GM18526 (cell line): Measurements from ENCODE around the gene CADM1.

ENCODE experiments used
- POLR2A ChIP-seq: IDR thresholded peaks from 3 replicates; pipeline ENCODE4 v1.6.1; 2011; ENCODE audit not compliant: insufficient read length; ENCODE audit errors: extremely low read depth

The CADM1 gene

DNA sequence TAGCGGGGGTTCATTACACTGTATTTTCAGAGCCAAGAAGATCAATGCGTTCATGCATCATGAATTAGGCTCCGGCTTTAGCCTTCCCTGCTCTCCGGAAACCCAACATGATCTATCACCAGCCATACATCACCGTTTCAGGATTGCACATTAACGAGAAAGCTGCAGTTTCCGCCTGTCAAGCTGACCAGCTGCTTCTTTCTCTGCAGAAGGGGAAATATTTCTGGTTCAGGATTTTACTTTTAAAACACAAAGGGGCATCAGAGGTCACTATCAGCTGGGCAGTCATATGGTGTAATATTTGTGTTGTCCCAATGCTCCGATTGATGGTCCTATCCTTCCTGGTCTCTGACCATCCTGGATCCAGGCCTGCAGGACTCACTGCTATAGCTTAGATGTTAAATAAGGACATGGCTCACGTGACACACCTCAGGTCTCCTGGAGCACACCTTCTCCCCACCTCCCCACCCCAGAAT lies 21.4 kb upstream of the CADM1 start:
- TF ChIP-seq POLR2A, result no peak

DNA sequence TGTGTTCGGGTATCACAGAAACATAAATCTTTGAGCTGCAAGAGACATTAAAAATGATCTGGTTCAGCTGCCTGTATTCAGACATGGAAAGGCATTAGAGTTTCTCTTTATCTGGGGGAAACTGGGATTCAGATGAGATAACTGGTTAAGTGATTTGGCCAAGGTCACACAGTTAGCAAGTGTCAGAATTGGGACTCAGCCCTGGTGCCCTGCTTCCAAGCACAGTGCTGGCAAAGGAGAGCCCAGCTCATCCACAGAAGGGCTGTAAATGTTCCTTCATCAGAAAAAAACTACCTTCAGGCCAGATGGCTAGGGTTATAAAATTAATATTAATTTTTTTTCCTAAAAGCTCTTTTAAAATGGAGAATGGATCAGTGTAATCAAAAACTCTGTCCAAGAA lies 20.4 kb upstream of the CADM1 start:
- TF ChIP-seq POLR2A, result no peak

DNA sequence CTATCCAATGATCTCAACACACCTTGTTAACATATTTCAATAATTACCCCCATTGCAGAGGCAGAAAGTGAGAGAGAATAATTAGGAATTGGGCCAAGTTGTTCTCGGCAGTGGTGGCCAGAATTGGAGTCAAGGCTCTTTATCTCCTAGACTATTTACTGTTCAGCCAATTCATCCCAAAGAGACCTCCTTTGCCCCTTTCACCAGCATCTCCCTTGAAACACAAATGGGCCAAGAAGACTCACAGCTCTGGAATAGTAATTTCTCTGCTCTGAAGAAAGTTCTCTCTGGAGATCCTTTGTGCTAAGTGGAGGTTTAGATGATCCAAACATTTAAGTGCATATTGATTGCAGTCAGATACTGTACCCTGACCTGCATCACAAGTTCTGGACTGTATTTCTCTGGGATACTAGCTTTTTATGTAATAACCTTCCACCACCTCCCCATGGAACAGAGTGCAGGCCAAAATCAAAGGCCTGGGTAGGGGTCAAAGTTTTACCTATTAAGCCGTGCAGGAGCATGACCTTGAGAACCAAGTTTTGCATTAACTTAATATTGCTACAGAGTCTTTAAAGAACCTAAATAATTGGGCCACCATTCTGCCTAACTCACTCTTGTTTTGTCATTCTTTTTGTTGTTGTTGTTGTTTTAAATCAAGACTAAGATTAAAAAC lies 19.6 kb upstream of the CADM1 start:
- no peak for TF ChIP-seq POLR2A

DNA sequence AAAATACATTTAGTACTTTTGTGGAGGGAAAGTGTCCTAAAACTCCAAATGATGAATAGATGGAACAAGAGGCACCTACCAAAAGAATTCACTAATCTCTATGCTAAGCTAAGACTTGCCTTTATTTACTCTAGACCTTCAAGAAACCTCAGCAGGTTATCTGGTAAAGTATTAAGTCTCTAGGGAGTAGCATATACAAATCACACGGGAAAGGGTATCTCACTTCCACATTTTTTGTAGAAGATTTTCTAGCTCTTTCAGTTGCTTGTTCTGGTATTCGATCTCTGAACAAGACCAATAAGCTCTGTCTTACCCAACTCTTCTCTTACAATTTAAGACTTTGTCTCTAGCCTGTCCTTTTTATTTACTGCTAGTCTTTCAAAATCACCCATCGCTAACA lies 18.1 kb upstream of the CADM1 start:
- no peak for TF ChIP-seq POLR2A

DNA sequence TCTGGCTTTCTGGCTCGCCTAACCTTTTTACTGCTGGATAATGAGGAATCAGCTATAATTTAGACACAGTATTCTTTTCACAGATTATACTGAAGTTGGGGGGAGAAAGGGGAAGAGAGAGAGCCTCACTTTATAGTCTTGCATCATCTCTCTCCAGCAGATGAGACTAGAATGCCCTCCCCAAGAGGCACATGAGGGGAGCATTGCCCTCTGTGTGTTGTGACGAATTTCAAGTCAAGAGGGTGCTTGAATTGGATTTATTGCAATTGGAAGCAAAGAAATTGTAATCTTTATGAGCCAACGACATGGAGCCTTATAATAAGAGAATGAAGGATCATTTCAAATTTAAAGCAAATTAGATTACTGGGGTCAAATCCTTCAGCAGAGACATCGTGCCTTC lies 17.6 kb upstream of the CADM1 start:
- no peak for TF ChIP-seq POLR2A

DNA sequence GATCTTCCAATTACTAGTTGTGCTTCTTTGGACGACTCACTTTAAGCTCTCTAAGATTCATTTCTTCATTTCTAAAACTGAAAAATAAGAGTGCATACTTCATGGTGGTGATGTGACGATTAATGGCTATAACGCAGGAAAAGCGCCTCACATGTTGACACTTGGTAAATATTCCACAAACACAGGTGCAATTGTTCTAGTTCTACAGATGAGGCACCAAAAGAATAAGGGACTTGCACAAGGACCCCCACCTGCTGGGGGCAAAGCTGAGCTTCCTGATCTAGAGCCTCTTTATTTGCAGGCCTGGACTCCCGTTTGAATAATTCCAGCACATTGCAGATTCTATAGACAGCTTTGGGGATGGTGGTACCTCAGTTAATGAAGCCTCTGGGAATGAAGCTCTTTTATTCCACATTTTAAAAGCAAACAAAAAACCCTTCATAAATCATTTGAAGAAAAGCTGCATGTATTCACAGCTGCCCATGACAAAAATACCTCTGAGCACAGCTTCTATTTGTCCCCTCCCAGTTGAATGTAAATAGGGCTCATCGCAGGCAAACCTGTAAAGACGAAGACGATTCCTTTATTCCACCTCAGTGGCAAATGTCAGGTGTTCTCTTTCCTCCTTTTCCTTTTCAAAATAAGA lies 14.9 kb upstream of the CADM1 start:
- TF ChIP-seq POLR2A, result no peak

DNA sequence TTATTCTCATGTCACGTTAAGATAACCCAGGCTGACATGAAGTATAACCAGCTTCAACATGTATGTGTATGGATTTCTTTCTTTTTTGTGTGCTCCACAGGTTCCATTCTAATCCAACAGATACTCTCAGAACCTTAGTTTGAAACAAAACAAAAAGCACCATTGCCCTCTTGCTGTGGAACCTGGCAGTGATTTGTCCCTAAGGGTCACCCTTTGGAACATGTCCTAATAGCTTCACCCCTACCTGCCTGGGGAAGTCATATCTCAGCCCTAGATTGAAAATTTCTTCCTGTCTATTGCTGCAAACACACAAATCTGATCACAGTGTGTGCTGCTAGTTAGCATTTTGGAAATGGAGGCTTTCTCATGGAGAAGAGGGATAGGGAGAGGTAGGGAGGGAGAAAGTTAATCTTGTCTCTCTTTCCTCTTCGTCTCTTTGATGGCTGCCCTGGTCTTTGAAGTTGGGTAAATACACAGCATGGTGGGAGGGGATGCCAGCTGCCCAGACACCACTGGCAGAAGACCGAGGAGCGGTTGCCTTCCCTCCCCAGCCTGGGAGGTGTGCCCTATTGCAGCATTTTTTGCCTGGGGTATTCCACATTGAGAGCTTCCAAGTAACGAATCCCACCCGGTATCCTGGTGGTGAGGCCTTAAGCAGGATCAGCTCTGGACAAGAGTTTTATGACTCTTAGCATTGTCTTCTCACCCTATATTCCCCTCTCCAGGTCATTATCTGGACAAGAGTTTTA lies 11.6 kb upstream of the CADM1 start:
- TF ChIP-seq POLR2A, result no peak

DNA sequence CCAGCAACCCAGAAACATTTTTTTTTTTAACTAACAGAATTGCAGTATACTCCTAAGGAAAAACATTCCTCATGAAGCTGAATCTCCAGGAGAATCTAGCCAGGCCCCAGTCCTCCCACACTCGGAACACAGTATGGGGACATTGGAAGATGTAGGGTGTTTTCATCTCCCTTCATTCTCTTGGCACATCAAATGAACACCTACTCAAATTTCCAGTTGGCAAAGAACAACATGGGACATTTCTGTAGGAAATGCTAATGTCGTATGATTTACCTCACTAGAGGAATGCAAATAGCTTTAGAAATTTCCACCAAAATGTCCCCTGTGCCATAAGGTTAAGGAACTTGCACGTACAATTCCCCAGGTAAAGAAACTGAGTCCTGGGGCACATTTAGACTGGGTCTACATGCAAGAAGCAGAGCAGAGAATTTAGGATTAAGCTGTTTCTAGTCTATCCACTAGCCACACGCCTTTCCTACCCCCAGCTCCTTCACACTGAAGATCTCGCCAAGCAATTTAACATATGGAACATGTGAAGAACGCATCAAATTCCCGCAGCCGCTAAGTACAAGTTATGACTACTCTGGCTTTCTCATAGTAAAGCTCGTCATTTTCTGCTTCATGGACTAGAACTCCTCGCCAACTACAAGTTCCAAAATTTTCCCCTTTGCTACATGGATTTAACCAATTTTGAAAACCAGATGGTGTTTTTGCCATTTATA lies 2.9 kb upstream of the CADM1 start:
- no peak for TF ChIP-seq POLR2A

DNA sequence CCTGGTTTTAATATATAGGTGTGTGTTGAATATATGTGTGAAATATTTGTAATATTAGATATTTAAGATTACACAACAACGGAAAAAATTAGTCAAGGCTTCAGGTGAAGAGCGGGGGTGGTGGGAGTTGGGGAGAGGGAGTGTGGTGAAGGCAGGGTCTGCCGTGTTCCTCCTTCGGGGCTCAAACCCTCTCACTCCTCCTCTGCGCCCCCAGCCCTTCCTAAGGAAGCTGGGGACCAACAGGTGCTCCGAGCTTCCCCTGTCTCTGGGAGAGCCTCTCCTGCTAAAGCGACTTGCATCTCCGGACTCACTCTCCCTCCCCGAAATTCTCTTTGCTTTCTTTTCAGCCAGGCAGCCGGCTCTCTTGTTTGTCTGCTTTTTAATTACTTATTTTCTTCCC lies 960 bp upstream of the CADM1 start:
- no peak for TF ChIP-seq POLR2A

DNA sequence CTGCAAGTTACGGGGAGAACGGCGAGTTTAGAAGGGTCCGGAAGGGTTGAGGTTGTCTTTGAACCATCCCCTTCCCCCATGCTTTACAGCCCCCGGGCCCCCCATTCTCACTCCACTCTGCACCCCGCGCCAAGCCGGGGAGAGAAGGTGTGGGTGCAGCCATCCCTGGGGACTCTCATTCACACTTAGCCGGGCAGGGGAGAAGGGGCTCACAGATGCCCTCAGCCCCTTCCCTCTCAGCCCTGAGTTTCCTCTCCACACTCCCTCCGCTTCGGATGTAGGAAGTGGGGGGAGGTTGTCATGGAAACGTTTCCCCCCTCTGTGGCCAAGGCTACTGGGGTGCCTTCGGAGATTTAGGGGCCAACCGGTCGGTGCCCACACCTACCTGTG lies 334 bp downstream of the CADM1 start:
- no peak for TF ChIP-seq POLR2A

DNA sequence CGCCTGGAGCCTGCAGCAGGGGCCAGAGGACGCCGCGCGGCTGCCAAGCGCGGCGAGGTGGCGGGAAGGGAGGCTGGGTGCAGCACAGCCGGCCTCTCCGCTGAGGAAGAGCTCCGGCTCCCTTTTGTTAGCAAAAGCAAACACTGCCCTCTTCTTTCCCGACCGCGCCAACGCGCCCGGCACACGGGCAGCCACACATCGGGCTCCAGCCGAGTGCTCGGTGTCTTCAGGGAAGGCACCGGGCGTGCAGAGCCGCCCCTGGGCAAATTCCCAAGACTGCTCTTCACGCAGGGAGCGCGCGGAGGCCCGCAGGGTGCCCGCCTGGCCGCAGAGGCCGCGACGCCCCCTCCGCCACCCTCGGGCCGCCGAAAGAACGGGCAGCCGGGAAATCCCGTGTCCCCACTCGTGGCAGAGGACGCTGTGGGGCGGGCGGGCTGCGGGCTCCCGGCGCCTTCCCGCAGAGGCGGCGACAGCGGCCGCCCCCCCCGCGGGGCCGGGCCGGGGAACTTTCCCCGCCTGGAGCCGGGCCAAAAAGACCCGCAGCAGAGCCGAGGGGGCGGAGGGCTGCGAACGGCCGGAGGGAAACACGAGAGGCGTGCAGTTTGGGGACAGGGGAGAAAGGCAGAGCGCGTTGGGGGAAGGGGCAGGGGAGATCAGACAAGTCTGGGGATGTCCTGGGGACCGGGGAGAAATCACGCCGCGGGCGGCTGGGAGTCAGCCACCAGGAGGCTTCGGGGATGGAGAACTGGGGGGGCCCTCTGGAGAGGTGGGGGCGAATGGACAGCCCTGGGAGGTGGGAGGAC lies 931 bp downstream of the CADM1 start:
- TF ChIP-seq POLR2A, result no peak

DNA sequence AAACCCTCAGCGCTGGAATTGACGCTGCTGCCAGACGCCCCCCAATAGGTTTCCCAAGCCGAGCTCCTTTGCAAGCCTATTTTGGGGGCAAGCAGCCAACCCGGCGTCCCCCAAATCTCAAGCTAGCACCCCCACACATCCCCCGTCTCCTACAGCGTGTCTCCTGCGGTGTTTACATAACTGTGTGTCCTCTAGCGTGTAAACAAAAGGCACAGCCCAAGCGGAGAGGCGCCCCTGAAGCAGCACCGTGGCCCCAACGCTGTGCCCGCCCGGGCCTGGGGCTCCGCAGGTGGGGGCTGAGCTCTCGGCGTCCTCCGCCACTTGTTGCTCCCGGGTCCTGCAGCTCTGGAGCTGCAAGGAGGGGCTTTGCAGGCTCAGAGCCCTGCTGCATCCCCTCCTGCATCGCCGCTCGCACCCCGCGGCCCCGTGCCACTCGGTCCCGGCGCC lies 1.6 kb downstream of the CADM1 start:
- TF ChIP-seq POLR2A, result no peak

DNA sequence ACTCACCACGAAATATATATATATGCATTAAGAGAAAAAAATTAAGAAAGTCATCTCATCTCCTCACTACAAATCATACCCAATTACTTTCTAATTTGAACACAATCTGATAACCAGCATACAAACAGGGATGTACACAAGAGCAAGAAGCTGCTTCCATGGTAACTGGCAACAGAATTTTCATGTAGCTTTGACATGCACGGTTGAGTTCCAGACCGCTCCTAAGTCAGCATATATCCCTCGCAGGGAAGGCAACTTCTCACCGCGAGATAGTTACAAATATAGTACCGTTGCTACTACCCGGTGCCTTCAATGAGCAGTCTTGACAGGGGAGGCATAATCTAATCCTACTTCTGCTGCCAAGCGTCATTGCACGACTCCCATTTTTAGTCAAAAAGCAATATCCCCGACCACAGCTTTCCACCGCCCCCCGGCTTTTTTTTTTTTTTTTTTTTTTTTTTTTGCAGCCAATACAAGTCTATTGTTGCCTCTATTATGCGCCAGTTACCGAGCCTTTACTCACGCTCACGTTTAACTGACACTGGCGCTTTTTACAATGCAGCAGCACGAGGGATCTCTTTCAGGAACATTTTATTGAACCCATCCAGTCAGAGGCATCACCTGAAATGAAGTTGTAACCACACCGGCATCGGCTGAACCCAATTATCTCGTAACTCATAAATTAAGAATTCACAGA lies 2.2 kb downstream of the CADM1 start:
- TF ChIP-seq POLR2A, result no peak

DNA sequence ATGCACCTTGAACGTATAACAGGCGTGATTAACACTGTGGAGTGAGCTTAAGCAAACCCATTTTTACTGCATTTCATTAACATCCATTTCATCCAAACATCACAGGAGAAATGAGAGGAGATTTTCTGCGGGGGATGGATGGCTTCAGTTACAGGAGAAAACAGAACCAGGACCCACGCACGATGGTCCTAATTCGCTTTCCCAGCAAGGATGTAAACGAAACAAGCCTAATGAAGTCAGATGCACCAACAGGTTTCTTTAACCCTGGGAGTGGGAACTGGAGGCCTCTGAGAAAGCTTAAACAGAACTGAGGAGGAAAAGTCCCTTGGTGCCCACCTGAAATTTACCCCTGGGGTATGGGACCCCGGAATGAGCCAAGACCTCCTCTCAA lies 2.7 kb downstream of the CADM1 start:
- no peak for TF ChIP-seq POLR2A
